ENCODE results near the gene PRDM12.

The PRDM12 gene
- total RNA-seq: 0 to 0.13 reads per million in 2 donors

DNA sequence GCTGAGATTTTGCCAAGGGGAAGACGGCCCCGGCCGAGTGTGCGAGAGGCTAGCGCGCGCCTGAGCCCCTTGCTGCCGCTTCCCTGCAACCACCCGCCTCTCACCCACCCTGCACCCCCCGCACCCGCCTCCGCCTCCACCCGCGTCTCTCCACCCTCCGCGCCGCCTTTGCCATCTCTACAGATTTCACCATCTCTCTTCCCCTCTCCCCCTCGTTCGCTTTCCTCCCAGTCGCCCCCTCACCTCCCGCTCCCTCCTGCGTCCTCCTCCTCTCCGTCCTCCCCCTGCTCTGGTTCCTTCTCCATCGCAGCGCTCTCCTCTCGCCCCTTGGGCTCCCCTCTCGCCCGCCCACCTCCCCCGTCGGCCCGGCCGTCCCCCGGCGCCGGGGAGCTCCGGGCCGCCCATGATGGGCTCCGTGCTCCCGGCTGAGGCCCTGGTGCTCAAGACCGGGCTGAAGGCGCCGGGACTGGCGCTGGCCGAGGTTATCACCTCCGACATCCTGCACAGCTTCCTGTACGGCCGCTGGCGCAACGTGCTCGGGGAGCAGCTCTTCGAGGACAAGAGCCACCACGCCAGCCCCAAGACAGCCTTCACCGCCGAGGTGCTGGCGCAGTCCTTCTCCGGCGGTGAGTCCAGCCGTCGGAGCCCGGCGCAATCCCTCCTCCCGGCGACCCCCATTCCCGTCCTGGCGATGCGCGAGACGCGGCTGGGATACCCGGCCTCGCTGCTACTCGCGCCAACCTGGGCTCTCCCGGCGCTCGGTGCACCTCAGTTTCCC, at the start of gene PRDM12:
Gene PRDM12 (plus strand): TSS at position 344 of the 778 bp plus-strand sequence. CDS start 60 bp downstream, at position 404.
- no peak for DNase-seq

DNA sequence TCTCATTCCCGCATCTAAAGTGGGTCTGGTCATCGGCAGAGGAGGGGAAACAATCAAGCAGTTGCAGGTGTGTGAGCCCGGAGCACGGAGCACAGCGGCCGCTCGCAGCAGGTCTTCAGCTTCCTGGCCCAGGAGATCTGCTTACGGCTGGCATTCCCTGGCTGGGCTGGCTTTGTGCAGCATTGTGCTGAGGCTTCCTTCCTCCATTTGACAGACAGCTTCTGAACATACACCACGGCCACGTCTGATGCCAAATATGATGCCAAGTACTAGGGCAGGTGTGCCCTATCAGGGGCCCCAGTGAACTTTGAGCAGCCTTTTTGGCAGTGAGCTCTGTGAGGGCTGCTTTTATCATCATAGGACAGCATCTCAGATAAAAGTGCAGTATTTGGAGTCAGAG, 47.9 kb upstream of the PRDM12 start:
- DNase-seq: no peak

DNA sequence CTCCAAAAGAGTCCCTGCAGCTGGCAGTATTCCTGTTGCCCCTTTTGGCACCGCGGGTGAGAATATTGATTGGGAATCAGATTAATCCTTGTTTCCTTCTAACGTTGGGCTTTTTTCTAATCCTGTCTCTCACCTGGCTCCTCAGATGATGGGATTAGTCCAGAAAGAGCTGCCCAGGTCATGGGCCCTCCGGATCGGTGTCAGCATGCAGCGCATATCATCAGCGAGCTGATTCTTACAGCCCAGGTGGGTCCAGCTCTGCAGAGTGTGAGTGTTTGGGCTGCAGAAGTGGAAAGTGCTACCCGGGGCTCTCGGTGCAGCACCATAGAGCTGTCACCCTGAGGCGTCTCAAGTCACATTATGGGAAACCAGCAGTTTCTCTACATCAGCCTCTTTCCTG, 40.9 kb upstream of the PRDM12 start:
- no peak for DNase-seq

GRCh38 chr9:130624154-130624553, 40.2 kb upstream of the PRDM12 start:
- DNase-seq: no peak

- no peak for DNase-seq
Observed at GRCh38 chr9:130626249-130626996, 38.0 kb upstream of the PRDM12 start.

DNA sequence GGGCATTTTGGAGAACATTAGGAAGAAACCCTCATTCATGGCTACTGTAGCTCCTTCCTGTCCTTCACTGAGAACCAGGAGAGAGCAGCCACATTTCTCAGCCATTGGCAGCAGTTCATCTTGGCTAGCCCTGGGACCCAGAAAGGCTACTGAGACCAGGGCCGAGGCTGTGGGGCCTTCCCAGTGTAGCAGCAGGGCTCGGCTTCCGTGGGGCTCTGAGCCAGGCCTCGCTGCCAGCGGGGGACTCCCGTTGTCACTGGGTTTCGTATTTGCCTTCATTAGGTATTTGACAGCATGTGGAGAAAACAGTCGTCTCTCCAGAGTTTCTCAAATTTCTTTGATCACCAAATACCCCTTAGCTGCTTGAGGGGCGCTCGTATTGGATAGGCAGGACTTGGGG, 37.3 kb upstream of the PRDM12 start:
- DNase-seq: no peak

DNA sequence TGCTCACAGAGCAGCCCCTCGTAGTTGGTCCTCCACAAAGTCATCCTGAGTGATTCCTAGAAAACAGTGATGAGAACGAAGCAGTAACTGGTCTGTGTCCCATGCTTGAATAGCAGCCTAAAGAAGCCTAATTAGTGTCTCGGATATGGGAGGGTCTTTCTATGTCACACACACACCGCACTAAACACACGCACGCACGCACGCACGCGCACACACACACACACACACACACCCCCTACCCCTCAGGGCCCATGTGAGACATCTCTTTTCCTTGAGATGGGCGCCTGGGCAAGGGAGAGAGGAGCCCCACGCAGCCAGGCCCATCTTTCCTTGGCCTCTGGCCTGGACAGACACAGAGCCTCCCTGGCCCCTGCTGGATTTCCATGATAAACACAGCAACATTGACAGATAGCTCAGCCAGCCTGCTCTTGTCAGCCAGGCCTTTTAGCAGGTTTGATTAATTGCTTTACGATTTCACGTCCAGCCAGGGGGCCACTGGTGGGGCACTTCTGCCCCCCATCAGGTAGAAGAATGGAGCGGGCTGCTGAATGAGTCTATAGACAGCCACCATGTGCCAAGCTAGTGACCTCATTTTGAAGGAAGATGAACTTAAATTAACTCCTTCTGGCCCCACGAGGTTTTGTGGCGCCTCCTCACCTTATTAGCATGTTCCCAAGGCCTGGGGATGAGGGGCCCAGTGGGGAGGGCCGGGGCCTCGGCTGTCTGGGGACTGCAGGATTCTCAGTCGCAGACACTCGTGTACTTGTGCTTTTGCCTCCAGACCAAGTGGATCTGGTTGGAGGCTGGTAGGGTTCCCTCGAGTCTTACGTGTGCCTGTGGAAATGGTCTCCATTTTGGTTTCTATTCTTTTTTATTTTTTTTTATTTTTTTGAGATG, 36.2 kb upstream of the PRDM12 start:
- no peak for DNase-seq

DNA sequence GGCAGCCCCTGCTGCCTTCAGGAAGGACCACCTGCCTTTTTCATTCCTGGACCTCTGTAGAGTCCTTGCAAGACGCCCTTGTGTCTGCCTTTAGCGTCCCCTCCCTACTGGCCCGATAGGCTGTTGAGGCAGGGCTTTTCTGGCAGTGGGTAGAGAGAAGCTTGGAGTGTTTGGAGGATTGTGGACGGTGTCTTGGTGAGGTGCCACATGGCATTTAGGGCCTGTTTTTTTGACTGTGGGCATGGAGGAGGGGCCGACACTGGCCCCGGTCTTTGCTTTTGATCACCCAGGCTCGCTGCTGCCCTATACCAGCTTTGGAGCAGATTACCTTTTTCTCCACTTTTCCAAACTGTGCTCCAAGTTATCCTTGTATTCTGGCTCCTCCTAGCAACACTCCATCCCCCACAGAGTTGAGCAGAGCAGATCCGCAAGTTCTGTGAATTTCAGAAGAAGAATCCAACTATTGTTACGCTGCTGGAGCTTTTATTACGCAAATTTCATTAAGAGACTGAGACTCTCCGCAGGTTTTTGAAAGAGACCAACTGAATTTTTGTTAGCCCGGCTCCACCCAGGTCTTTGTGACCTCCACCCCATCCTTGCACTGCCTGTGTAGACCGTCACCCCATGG, 34.8 kb upstream of the PRDM12 start:
- DNase-seq: no peak

DNA sequence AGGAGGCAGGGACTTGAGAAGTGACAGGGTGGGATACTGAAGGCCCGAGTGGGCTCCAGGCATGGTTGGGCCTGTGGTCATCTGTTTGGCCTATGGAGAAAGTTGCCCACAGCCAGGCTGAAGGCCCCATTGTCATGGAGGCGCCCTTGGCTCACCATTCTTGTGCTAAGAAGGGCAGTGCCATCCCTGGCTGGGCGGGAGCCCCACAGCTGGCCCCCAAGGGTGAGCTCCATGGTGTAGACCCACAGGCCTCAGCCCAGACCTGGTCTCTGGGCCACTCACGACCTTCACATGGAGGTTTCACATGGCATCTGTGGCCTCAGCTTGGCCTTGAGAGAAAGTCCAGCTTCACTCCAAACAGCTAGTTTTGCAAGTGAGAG, 34.3 kb upstream of the PRDM12 start:
- no peak for DNase-seq

GRCh38 chr9:130630506-130631330, 33.7 kb upstream of the PRDM12 start:
- no peak for DNase-seq

- no peak for DNase-seq
Observed at GRCh38 chr9:130631331-130632080, 32.9 kb upstream of the PRDM12 start.

DNA sequence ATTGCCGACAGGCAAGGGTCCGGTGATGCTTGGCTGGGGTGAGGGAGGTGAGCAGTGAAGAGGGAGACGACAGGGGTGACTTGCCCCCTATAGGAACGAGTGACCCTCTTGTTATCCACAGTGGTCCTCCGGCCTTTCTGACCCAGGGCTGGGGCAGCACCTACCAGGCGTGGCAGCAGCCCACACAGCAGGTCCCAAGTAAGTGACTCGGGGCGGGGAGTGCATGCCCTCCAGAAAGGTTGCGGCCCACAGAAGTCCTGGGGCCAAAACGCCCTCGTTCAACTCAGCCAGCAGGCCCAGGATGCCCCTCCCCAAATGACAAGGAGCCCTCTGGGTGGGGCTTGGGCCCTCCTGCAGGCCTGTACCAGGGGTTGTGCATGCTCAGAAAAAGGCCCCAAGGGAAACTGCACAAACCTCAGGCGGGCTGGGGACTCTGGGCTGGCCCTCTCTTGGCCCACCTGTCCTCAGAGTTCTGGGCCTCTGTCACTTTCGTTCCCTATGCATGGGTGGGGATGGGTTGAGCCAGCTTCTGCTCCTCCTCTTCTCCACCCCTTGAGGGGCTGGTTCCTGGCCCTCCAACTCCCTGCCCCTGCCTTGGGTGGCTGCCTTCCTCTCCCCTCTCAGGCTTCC, 32.2 kb upstream of the PRDM12 start:
- no peak for DNase-seq

- DNase-seq: no peak
Observed at GRCh38 chr9:130632841-130633240, 31.6 kb upstream of the PRDM12 start.

- DNase-seq: no peak
Observed at GRCh38 chr9:130633336-130634190, 30.8 kb upstream of the PRDM12 start.

- DNase-seq: no peak
Observed at GRCh38 chr9:130634191-130634768, 30.1 kb upstream of the PRDM12 start.

DNA sequence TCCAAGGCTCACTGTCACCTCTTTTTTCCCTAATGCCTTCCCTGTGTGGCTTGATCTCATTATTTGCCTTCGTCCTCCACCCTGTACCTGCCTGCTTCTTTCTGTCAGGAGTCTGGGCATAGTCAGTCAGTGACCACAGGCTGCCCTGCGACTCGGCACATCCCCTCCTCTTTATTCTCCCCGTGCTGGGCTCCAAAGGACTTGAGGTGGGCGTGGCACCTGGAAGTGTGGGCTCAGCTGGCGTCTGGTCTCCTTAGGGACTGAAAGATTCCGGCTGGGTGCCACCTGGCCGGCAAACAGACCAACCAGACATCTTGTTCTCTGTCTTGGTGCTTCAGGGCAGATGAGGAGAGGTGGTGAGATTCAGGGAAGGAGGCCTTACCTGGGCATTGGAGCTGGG, 29.6 kb upstream of the PRDM12 start:
- DNase-seq: no peak

GRCh38 chr9:130635306-130635705, 29.1 kb upstream of the PRDM12 start:
- no peak for DNase-seq

- DNase-seq: no peak
Observed at GRCh38 chr9:130635721-130636647, 28.4 kb upstream of the PRDM12 start.
